ENCODE data around the gene COPS9.

Gene COPS9

GRCh38 chr2:240155745-240156390, 19.8 kb upstream of the COPS9 start:
- Histone ChIP-seq H3K9ac (ENCODE audit: low read length) (no peak overlapping the region), H3K4me3 (ENCODE audit: low read length) (no peak overlapping the region), H3K9me3 (ENCODE audit: insufficient read depth, low read length) (no peaks in the 10 kb centered on the region), H3K36me3 (replicated peaks; ENCODE audit: low read depth, low read length) (no peaks in the 10 kb centered on the region), H4K20me1 (ENCODE audit: insufficient read depth, low read length) (no peaks in the 10 kb centered on the region), H3K4me1 (ENCODE audit: low read length) (no peaks in the 10 kb centered on the region), H2AFZ (ENCODE audit: low read depth, low read length) (no peak overlapping the region), H3K27me3 (ENCODE audit: low read depth, low read length) (no peaks in the 10 kb centered on the region), H3K79me2 (ENCODE audit: low read length) (no peaks in the 10 kb centered on the region), H3K4me2 (ENCODE audit: low read length) (no peak overlapping the region), H3K27ac (ENCODE audit: low read length) (no peak overlapping the region)
- TF ChIP-seq EZH2phosphoT487 (IDR thresholded peaks at IDR 0.05; ENCODE audit: low read depth) = no peak
- TF ChIP-seq, protein P1, sequence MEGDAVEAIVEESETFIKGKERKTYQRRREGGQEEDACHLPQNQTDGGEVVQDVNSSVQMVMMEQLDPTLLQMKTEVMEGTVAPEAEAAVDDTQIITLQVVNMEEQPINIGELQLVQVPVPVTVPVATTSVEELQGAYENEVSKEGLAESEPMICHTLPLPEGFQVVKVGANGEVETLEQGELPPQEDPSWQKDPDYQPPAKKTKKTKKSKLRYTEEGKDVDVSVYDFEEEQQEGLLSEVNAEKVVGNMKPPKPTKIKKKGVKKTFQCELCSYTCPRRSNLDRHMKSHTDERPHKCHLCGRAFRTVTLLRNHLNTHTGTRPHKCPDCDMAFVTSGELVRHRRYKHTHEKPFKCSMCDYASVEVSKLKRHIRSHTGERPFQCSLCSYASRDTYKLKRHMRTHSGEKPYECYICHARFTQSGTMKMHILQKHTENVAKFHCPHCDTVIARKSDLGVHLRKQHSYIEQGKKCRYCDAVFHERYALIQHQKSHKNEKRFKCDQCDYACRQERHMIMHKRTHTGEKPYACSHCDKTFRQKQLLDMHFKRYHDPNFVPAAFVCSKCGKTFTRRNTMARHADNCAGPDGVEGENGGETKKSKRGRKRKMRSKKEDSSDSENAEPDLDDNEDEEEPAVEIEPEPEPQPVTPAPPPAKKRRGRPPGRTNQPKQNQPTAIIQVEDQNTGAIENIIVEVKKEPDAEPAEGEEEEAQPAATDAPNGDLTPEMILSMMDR (IDR thresholded peaks at IDR 0.05; ENCODE audit: low read depth, low read length) = no peak

DNA sequence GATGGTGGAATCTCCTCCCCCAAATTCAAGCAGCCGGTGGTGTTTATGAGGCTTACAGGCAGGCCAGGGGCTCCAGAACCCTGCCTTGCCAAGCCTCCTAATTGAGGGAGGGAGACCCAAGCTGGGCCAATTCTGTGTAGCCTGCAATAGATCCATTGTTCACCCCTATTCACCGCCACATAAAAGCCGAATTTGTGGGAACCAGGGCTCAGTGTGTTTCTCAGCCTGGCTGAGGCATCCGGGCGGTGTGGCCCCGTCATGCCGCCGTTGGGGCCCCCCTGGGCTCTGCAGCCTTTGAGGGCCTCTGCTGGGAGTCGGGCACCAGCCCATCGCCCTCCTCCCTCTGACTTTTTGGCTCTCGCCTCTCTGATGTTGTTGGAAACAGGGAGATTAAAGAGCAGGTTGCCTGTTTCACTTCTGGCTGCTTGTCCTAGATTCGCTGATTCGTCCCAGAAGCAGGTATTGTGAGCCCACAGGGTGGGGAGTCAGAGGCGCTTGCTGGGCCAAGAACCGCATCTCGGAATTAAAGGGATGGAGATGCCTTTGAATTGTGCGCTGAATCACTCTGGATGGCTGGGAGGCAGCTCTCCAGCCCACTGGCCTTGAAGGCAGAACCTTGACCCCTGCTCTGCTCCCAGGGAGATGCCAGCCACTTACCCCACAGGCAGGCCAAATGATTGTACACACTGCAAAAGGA, 19.1 kb upstream of the COPS9 start:
- TF ChIP-seq, protein P1 (IDR thresholded peaks at IDR 0.05; ENCODE audit: low read depth, low read length) = no peak
- TF ChIP-seq EZH2phosphoT487 (IDR thresholded peaks at IDR 0.05; ENCODE audit: low read depth) = no peak
- no peak overlapping the region for H3K4me3 ChIP-seq (ENCODE audit: low read length)
- no peak overlapping the region for H2AFZ ChIP-seq (ENCODE audit: low read depth, low read length)
- no peaks in the 10 kb centered on the region for H3K9me3 ChIP-seq (ENCODE audit: insufficient read depth, low read length)
- no peak overlapping the region for H3K27ac ChIP-seq (ENCODE audit: low read length)
- no peaks in the 10 kb centered on the region for H3K79me2 ChIP-seq (ENCODE audit: low read length)
- H3K9ac ChIP-seq (ENCODE audit: low read length) = no peak overlapping the region
- H3K27me3 ChIP-seq (ENCODE audit: low read depth, low read length) = no peaks in the 10 kb centered on the region
- no peak overlapping the region for H3K4me2 ChIP-seq (ENCODE audit: low read length)
- no peaks in the 10 kb centered on the region for H3K36me3 ChIP-seq (replicated peaks; ENCODE audit: low read depth, low read length)
- H3K4me1 ChIP-seq (ENCODE audit: low read length) = no peaks in the 10 kb centered on the region
- no peaks in the 10 kb centered on the region for H4K20me1 ChIP-seq (ENCODE audit: insufficient read depth, low read length)

DNA sequence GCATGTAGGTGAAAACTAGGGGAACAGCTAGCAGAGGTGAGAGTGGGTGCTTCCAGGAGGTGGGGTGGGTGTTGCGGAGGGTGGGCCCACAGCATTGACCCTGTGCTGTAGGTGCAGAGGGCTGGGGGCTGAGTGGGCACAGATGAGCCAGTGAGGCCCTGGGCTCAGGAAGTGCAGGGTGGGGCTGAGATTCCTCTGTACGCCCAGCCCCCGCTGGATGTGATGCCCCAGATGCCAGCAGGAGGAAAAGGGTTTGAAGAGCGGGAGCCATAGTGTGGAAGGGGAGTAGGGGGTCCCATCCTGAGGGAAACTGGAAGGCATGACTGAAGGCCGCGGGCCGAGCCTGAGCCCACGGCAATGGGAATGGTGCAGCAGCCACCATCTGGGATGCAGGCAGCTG, 18.5 kb upstream of the COPS9 start:
- Histone ChIP-seq H2AFZ (ENCODE audit: low read depth, low read length) (no peak overlapping the region), H3K27ac (ENCODE audit: low read length) (no peak overlapping the region), H3K27me3 (ENCODE audit: low read depth, low read length) (no peaks in the 10 kb centered on the region), H3K9me3 (ENCODE audit: insufficient read depth, low read length) (no peaks in the 10 kb centered on the region), H3K36me3 (replicated peaks; ENCODE audit: low read depth, low read length) (no peaks in the 10 kb centered on the region), H3K79me2 (ENCODE audit: low read length) (no peaks in the 10 kb centered on the region), H3K4me2 (ENCODE audit: low read length) (no peak overlapping the region), H4K20me1 (ENCODE audit: insufficient read depth, low read length) (no peaks in the 10 kb centered on the region), H3K9ac (ENCODE audit: low read length) (no peak overlapping the region), H3K4me3 (ENCODE audit: low read length) (no peak overlapping the region), H3K4me1 (ENCODE audit: low read length) (no peaks in the 10 kb centered on the region)
- no peak for TF ChIP-seq EZH2phosphoT487 (IDR thresholded peaks at IDR 0.05; ENCODE audit: low read depth)
- TF ChIP-seq, protein P1 (IDR thresholded peaks at IDR 0.05; ENCODE audit: low read depth, low read length) = no peak

- no peak overlapping the region for H3K9ac ChIP-seq (ENCODE audit: low read length)
- no peak overlapping the region for H3K4me2 ChIP-seq (ENCODE audit: low read length)
- no peak for TF ChIP-seq EZH2phosphoT487 (IDR thresholded peaks at IDR 0.05; ENCODE audit: low read depth)
- TF ChIP-seq, protein P1 (IDR thresholded peaks at IDR 0.05; ENCODE audit: low read depth, low read length) = no peak
- no peak overlapping the region for H3K4me3 ChIP-seq (ENCODE audit: low read length)
- H3K36me3 ChIP-seq (replicated peaks; ENCODE audit: low read depth, low read length) = no peaks in the 10 kb centered on the region
- no peak overlapping the region for H3K27ac ChIP-seq (ENCODE audit: low read length)
- H3K27me3 ChIP-seq (ENCODE audit: low read depth, low read length) = no peaks in the 10 kb centered on the region
- no peaks in the 10 kb centered on the region for H4K20me1 ChIP-seq (ENCODE audit: insufficient read depth, low read length)
- H2AFZ ChIP-seq (ENCODE audit: low read depth, low read length) = no peak overlapping the region
- no peaks in the 10 kb centered on the region for H3K9me3 ChIP-seq (ENCODE audit: insufficient read depth, low read length)
- H3K79me2 ChIP-seq (ENCODE audit: low read length) = no peaks in the 10 kb centered on the region
- H3K4me1 ChIP-seq (ENCODE audit: low read length) = no peaks in the 10 kb centered on the region
These were observed 17.3 kb upstream of the COPS9 start for GRCh38 chr2:240153418-240153817.
